Upper lobe of left lung (tissue), 4 donors: ENCODE results near the gene LRRC15.

Experiments
- EP300 ChIP-seq, 4 donors: sonication (generic); formaldehyde crosslinking; IDR thresholded peaks; one replicate each; pipeline ENCODE4 v1.5.1; 2017; ENCODE audit warnings: antibody characterized with exemption in 4 of 4, control low read depth in 2 of 4
- POLR2AphosphoS5 ChIP-seq, 2 donors: sonication (generic); formaldehyde crosslinking; IDR thresholded peaks; one replicate each; pipeline ENCODE4 v1.5.1; 2017; ENCODE audit warnings: antibody characterized with exemption in 2 of 2
- TF ChIP-seq, protein P1 (sequence below), 6 experiments: fragments of 450-650 bp in 4 of 6; fragments of 200-600 bp in 2 of 6; sonication (generic) in 2 of 6; IDR thresholded peaks; one replicate each; pipeline ENCODE4 v1.5.1; 2016 to 2019; ENCODE audit warnings: antibody characterized with exemption in 6 of 6

DNA sequence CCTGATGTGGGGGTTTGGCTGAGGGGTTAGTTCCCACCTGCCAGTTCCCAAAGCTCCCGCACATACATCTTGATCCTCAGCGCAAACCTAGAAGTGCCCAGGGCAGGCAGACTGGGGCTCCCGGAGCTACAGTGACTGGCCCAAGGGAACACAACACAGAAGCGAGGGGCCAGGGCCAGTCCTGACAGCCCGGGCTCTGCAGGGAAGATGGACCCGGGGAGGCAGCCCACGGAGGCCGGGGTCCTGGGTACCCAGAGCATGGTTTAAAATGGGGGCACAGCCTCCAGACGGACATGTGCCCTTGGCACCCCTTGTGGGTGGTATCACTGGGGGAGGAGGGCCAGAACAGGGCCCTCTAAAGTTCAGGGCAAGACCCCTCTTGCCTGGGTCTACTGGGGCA, 23.5 kb downstream of the LRRC15 start:
- TF ChIP-seq, protein P1, sequence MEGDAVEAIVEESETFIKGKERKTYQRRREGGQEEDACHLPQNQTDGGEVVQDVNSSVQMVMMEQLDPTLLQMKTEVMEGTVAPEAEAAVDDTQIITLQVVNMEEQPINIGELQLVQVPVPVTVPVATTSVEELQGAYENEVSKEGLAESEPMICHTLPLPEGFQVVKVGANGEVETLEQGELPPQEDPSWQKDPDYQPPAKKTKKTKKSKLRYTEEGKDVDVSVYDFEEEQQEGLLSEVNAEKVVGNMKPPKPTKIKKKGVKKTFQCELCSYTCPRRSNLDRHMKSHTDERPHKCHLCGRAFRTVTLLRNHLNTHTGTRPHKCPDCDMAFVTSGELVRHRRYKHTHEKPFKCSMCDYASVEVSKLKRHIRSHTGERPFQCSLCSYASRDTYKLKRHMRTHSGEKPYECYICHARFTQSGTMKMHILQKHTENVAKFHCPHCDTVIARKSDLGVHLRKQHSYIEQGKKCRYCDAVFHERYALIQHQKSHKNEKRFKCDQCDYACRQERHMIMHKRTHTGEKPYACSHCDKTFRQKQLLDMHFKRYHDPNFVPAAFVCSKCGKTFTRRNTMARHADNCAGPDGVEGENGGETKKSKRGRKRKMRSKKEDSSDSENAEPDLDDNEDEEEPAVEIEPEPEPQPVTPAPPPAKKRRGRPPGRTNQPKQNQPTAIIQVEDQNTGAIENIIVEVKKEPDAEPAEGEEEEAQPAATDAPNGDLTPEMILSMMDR (IDR thresholded peaks at IDR 0.05): no peak
- no peak for TF ChIP-seq POLR2AphosphoS5 (IDR thresholded peaks at IDR 0.05)
- TF ChIP-seq EP300 (IDR thresholded peaks at IDR 0.05): no peak
